ENCODE measurements around the gene STRN3. TPM values are rescaled to one million over a fixed set of nuclear protein-coding genes. Genes with fewer than 3 reads are reported as not detected.
"Not testable (repeated sequence)": the region's sequence is repeated elsewhere in the genome, so short reads cannot be mapped to it uniquely, and the experiment has no call there.

The STRN3 gene
- total and polyA plus RNA-seq, 9 donors: 11.5 to 43.0 (median 32.4) TPM

GRCh38 chr14:31068235-31068634, 42.1 kb upstream of the STRN3 start:
- Histone ChIP-seq H3K27me3 (no peaks in the 10 kb centered on the region), H3K4me1 (ENCODE audit: insufficient read depth) (no peaks in the 10 kb centered on the region), H3K27ac (no peak overlapping the region), H3K9me3 (no peaks in the 10 kb centered on the region), H3K4me3 (no peak overlapping the region), H3K36me3 (no peaks in the 10 kb centered on the region)
- TF ChIP-seq EP300 (IDR thresholded peaks at IDR 0.05): no peak
- no peak for TF ChIP-seq CTCF (IDR thresholded peaks at IDR 0.05)
- TF ChIP-seq POLR2A (IDR thresholded peaks at IDR 0.05): no peak
- 68 to 75% (median 73%) methylated on average over 1 of the region's 1 CpG for WGBS, 3 donors
- no peak for DNase-seq
- intact Hi-C loops (cut with DNase I): no loop called here

- H3K36me3 ChIP-seq; H3K4me1 ChIP-seq (ENCODE audit: insufficient read depth); DNase-seq; H3K4me3 ChIP-seq; H3K27ac ChIP-seq; H3K27me3 ChIP-seq; intact Hi-C loops (cut with DNase I); H3K9me3 ChIP-seq: not testable (repeated sequence)
- 90 to 96% (median 91%) methylated on average over 8 of the region's 8 CpGs for WGBS, 3 donors
Observed at GRCh38 chr14:31062908-31063307, 36.7 kb upstream of the STRN3 start.

GRCh38 chr14:31060253-31060875, 34.2 kb upstream of the STRN3 start:
- Histone ChIP-seq H3K27ac (no peak overlapping the region), H3K4me3 (no peak overlapping the region), H3K27me3 (no peaks in the 10 kb centered on the region), H3K36me3 (no peaks in the 10 kb centered on the region), H3K9me3 (no peaks in the 10 kb centered on the region), H3K4me1 (ENCODE audit: insufficient read depth) (peaks cover 3% of the 10 kb centered on the region)
- intact Hi-C loops (cut with DNase I): no loop called here
- TF ChIP-seq EP300 (IDR thresholded peaks at IDR 0.05) (no peak), POLR2A (IDR thresholded peaks at IDR 0.05) (no peak), CTCF (IDR thresholded peaks at IDR 0.05) (no peak)
- no peak for DNase-seq
- WGBS, 3 donors: 77 to 88% (median 83%) methylated on average over 6 of the region's 6 CpGs

DNA sequence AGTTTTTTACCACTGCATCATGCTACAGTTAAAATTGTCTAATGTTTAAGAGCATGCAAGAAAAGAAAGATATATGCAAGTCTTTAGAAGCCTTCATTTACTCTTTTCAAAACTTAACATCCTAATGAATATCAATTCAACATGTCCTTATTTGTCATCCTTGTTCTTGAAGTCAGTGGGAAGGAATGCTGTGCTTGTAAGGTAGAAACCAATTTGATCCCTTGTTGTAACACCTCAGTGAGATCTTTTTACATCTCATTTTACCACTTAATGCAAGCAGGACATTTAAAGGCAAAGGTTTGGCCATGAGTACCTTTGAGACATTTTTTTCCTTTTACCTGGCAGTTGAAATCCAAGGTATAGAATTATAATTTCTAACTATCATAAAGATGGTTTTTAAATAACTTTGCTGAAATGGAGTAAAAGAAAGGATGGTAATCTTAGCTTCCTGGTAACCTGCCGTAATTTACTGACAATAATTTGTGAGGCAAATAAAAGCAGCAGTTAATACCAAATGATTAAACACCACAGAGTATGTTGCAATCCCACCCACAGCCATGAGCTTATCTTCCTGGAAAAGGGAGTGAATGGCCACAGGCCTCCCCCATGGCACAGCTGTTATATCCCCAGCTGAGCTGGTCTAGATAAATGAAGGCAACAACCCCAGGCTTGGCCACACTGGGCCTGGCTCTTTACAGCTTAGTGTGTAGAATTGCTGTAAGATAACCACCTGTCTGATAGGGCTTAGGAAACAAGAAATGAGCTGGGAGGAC, 33.2 kb upstream of the STRN3 start:
- WGBS, 3 donors: 11 to 22% (median 21%) methylated on average over 1 of the region's 1 CpG
- TF ChIP-seq CTCF (IDR thresholded peaks at IDR 0.05) (no peak), POLR2A (IDR thresholded peaks at IDR 0.05) (no peak), EP300 (IDR thresholded peaks at IDR 0.05) (no peak)
- Histone ChIP-seq H3K36me3 (no peaks in the 10 kb centered on the region), H3K4me1 (ENCODE audit: insufficient read depth) (peaks cover 3% of the 10 kb centered on the region), H3K4me3 (no peak overlapping the region), H3K9me3 (no peaks in the 10 kb centered on the region), H3K27ac (no peak overlapping the region), H3K27me3 (no peaks in the 10 kb centered on the region)
- intact Hi-C loops (cut with DNase I): no loop called here
- DNase-seq: peak; percentile 36 to 62 (median 54)
